HG02885 (cell line): Measurements from ENCODE around the gene ABCB6.

Experiments used
- ATAC-seq: cut with Tn5 transposase; IDR thresholded peaks from one replicate; pipeline ENCODE4 v1.9.1; 2021; ENCODE audit warnings: mild to moderate bottlenecking; ENCODE audit not compliant: unreplicated experiment, poor library complexity

The ABCB6 gene

GRCh38 chr2:219246559-219246958 lies 27.8 kb upstream of the ABCB6 start:
- no peak for ATAC-seq

GRCh38 chr2:219245899-219246230 lies 27.1 kb upstream of the ABCB6 start:
- ATAC-seq: no peak

- peak; percentile 90 for ATAC-seq
These were observed 26.6 kb upstream of the ABCB6 start, which contains the start of the genes GLB1L and STK16 for GRCh38 chr2:219245148-219245898. Gene GLB1L (minus strand): TSS chr2:219245444. CDS start chr2:219243573, 1,871 bp downstream. Gene STK16 (plus strand): TSS chr2:219245479. CDS start chr2:219246000, 521 bp downstream.

DNA sequence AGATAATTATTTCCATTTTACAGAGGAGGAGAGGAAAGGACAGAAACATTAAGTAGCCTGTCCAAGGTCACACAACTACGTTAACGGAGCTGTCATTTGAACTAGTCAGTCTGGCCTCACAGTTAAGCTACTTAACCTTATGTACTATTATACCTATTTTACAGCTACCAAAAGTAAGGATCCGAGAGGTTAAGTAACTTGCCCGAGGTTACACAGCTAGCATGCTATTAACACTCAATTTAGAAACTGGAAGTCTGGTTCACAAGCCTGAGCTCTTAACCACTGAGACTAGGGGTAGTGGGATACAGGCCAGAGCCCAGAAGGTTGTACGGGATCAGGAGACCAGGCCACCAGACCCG lies 26.0 kb upstream of the ABCB6 start:
- ATAC-seq: no peak

DNA sequence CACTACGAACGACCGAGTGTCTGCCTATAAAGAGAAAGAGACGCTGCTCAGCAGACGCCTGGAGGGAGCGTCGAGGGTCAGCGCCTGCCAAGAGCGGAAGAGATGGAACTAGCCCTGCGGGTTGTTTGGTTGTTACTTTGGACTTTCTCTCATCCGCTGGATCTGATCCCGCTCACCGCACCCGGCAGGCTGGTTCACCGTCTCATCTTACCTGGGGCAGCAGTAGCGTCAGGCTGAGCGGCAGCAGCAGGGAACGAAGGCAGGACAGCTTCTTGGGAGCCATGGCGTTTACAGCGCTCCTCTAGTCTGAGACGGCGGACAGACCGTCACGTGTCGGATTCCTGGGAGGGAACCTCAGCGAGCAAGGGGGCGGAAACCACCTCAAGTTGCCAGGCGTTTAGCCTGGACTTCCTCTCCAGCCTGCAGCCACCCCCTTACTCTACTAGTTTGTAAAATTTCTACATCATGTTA lies 24.6 kb upstream of the ABCB6 start:
- ATAC-seq: no peak

DNA sequence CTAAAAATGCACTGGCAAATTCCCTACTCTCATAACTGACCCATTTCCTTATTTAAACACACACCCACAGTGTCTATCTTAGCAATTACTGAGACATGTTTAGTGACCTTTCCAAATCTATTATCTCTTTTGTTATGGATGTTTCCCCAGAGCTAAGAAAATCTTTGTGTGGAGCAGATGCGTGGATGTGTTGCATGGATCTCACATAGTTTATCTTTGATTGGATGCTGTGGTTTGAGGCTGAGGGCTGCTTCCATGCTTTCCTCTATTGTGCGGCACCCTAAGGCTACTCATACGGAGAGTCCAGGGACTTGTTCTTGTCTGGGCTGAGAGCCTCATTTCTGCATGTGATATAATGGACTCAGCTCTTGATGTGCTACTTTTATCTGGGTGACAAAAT lies 15.6 kb upstream of the ABCB6 start:
- ATAC-seq: no peak

GRCh38 chr2:219230059-219230540 lies 11.3 kb upstream of the ABCB6 start:
- ATAC-seq: no peak

DNA sequence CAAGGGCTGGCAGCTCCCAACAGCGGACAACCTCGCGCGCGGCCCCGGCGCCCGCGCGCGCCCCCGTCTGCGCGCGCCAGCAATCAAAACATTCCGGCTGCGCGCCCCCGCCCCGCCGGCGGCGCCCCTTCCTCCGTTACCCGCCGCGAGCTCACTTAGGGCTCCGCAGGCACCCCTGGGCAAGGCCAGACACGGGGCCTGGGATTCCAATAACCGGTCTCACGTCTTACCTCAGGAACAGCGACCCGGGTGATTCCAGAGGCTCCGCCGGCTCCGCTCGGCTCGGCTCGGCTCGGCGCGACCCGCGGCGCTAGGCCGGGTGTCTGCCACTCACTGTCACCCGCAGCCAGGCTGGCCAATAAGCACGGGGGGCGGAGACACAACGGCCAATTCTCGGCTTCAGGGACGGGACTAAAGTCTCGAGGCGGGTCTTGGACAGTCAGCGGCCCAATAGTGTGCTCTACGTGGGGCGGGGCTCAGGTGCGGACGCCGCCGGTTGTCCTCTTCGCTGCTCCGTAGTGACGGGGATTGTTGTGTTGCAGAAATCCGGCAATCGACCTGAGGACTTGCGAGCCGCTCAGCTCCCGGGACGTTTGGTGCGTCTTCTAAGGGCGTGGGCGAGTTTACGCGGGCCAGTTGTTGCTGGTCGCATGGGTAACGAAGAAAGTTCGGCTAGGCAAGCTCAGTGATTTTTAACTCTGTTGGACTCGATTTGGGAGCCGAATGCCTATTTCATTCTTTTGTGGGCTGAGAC lies 10.7 kb upstream of the ABCB6 start, which contains the start of the genes ANKZF1 and ATG9A:
ANKZF1 (plus strand) TSS at position 502 of the 754 bp plus-strand sequence. CDS start 452 bp downstream, outside the sequence.
ATG9A (minus strand) TSS at position 332 of the 754 bp plus-strand sequence. CDS start 1,612 bp downstream, outside the sequence.
- ATAC-seq: peak; percentile 97

DNA sequence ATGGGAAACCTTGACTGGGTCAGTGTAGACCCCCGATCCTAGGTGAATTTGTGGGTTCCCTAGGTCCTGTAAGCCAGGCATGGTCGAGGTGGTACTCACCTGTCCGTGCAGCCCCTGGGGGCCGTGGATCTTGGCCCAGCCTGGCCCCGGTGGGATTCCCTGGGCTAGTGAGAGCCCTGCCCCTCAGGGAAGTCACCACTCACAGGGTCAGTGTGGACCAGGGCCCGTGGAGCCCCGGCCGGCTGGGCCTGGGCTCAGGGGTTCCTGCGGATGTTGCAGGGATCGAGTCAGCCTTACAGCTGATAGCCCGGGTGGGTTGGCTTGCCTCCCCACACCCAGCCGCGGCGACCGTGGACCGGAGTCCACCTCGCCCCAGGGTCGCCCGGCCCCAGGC lies 10.2 kb upstream of the ABCB6 start:
- ATAC-seq: peak; percentile 17

DNA sequence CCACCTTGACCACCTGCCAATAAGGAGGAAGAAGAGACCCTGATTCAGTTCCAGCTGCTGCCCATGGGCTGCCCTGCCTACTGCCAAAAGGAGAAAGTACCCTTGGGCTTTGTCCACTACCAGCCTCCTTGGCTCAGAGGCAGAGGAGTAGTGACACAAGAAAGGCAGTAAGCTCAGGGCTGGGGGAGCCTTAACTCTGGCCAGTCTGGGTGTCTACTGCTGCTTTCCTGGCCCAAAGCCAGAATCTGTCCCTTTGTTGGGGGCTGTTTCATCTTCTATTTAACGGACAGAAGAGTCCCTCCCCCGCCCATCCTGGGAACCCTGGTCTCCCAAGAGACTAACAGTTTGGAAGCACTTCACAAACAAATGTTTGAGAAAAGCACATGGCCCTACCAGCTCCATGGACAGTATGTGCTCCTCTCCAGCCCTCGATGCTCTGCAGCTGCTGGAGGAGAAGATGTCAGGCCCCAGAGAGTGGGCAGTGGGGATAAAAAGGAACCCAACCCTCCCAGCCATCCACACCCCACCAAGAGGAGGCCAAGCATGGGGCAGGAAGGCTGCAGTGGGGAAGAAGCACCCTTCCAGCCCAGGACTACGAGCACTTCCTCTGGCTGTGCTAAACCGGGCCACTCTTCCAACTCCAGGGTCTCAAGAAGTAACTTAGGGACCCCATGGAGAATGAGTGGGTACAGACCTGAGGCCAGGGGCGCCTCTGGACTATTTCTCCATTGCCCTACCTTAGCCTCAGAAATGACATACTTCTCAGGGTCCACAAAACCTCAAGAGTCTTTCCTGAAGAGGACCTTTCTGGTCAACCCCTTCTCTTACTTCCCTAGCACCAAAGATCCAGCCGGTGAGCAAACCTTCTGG lies 9.5 kb upstream of the ABCB6 start:
- no peak for ATAC-seq

DNA sequence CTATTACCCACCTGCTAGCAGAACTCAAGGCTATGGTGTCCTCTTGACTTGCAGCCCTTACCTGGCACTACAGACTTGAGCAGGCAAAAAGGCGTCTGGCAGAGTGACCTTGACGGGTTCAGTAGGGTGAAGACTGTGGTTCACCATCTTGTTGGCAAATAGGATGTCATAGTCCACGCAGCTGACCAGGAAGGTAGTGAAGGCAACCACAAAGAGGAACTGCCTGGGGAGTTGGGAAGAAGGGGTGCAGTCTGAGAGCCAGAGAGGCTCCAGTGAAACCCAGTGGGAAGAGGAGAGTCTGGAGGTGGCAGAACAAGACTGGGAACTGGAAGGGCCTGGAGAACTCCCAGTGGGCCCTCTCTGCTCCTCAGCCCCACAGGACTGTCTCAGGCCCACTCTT lies 6.6 kb upstream of the ABCB6 start:
- no peak for ATAC-seq

DNA sequence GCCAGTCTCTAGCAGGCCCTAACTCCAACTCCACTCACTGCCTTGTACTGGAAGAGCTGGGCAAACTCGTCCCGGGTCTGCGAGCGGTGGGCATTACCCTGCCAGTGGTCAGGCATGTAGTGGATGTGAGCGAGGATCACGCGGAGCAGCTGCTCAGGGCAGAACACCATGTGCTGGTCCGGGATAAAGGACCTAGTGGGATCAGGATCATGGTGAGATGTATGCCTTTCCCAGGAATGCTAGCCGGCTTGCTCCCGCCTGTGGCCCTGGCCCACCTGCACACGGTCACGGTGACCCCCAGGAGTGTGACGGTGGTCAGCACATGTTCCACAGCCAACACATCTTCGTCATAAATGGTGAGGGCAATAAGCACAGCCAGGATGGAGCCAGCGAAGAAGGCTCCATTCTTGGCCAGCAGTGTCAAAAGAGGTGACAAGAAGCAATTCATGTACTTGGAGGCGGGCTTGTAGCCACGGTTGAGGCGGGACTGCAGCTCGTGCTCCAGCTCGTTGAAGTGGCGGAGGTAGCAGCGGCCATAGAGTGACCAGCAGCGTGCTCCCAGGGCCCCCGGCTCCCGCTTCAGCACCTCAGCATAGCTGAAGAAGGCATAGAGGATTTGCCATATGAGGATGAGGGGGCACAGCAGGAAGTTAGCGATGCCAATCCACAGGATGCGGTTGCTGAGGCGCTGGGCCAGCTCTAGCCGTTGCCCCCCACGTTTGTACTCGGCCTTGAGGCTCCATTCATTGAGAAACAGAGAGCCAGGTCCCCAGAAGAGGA lies 5.3 kb upstream of the ABCB6 start:
- ATAC-seq: no peak

- no peak for ATAC-seq
These were observed 3.3 kb upstream of the ABCB6 start for GRCh38 chr2:219221957-219222518.

GRCh38 chr2:219220652-219221402 lies 2.1 kb upstream of the ABCB6 start:
- ATAC-seq: no peak

GRCh38 chr2:219219784-219220532 lies 1.2 kb upstream of the ABCB6 start:
- ATAC-seq: no peak

- ATAC-seq: peak; percentile 24
These were observed 484 bp downstream of the ABCB6 start for GRCh38 chr2:219218217-219218731.

DNA sequence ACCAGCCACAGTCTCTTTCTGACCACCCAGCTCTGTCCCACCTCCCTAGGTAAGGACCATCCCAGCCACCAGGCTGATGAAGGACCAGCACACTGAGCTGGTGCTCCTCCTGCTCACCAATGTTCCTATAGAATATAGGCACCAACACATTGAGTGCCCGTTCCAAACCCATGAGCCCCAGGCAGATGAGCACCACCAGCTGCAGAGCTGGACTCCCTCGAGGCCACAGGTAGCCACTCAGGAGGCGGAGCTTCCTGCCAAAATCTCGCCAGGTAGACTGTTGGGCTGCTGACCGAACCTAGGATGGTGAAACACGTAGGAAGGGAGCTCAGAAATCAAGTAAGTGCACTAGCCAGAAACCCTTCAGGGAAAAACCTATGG lies 2.2 kb downstream of the ABCB6 start:
- ATAC-seq: no peak
